ENCODE data around the gene ATP6V1C2. TPM values are rescaled to one million over a fixed set of nuclear protein-coding genes. Genes with fewer than 3 reads are reported as not detected.

ATP6V1C2 gene
- total RNA-seq, 1 donor from 2014 or later, result not detected

DNA sequence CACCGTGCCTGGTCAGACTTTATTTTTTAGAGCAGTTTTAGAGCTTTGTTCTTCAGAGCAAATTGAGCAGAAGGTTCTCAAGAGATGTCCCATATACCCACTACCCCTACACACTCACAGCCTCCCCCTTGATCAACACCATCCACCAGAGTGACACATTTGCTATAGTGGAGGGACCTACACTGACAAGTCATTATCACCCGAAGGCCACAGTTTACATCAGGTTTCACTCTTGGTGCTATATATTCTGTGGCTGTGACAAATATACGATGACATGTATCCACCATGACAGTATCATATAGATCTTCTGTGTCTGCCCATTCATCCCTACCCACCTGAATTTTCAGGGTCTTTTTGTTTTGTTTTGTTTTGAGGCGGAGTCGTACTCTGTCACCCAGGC, 15.4 kb upstream of the ATP6V1C2 start:
- no peak for DNase-seq (ENCODE audit: low spot score)
- no peaks in the 10 kb centered on the region for H3K4me1 Mint-ChIP-seq (ENCODE audit: low read depth)
- H3K27me3 Mint-ChIP-seq (ENCODE audit: low read depth), result peaks cover 39% of the 10 kb centered on the region
- TF ChIP-seq, protein P1, sequence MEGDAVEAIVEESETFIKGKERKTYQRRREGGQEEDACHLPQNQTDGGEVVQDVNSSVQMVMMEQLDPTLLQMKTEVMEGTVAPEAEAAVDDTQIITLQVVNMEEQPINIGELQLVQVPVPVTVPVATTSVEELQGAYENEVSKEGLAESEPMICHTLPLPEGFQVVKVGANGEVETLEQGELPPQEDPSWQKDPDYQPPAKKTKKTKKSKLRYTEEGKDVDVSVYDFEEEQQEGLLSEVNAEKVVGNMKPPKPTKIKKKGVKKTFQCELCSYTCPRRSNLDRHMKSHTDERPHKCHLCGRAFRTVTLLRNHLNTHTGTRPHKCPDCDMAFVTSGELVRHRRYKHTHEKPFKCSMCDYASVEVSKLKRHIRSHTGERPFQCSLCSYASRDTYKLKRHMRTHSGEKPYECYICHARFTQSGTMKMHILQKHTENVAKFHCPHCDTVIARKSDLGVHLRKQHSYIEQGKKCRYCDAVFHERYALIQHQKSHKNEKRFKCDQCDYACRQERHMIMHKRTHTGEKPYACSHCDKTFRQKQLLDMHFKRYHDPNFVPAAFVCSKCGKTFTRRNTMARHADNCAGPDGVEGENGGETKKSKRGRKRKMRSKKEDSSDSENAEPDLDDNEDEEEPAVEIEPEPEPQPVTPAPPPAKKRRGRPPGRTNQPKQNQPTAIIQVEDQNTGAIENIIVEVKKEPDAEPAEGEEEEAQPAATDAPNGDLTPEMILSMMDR (IDR thresholded peaks at IDR 0.05), result no peak
- H3K9me3 Mint-ChIP-seq (ENCODE audit: low read depth), result no peaks in the 10 kb centered on the region
- H3K27ac Mint-ChIP-seq (ENCODE audit: unreplicated experiment), result no peak overlapping the region
- no peaks in the 10 kb centered on the region for H3K36me3 Mint-ChIP-seq (ENCODE audit: low read depth)
- no peak overlapping the region for H3K4me3 Mint-ChIP-seq (ENCODE audit: unreplicated experiment)

DNA sequence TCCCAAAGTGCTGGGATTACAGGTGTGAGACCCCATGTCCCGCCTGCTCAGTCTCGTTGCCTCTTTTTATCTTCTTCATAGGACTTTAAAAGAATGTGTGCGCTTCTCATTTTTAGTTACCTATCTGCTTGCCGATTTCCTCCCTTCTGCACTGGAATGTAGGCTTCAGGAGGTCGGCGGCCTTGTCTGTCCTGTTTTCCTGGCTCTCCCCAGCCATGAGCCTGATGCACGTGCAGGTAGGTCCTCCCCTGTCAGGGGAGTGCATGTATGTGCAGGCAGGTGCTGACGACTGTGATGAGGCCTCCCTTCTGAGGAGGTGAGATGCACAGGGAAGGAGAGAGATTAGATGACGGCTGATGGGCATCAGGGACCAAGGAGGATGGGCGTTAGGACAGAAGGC, 13.6 kb upstream of the ATP6V1C2 start:
- Mint-ChIP-seq H3K9me3 (ENCODE audit: low read depth) (no peaks in the 10 kb centered on the region), H3K27ac (ENCODE audit: unreplicated experiment) (no peak overlapping the region), H3K27me3 (ENCODE audit: low read depth) (peaks cover 41% of the 10 kb centered on the region), H3K4me3 (ENCODE audit: unreplicated experiment) (no peak overlapping the region), H3K4me1 (ENCODE audit: low read depth) (peaks cover 3% of the 10 kb centered on the region), H3K36me3 (ENCODE audit: low read depth) (no peaks in the 10 kb centered on the region)
- no peak for DNase-seq (ENCODE audit: low spot score)
- TF ChIP-seq, protein P1 (IDR thresholded peaks at IDR 0.05), result no peak

DNA sequence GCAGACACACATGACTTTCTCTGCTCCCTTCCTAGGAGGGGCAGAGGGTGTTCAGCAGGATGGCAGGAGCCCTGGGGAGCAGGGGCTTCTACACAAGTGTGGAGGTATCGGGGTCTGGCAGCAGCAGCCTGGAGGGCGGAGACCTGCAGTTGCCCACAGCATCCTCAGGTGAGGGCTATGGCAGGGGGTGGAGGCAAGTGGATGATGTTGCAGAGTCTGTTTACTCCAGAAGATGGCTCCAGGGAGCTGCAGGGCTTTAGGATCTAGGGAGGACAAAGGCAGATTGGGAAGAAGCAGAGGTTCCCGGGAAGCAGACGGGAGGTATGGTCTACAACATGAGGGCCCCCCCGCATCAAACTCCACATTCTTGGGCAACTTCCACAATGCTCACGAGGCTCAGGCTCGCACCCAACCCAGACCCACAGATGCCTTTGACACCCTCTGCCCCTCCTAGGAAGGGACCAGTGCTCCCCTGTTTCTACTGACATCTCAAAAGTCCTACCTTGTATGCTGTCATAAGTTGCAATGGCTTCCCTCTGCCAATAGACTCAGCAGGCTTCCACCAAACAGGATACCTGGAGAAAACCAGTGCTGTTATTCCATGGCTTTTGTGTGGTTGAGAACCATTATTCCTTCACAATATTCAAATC, 12.0 kb upstream of the ATP6V1C2 start:
- Mint-ChIP-seq H3K4me1 (ENCODE audit: low read depth) (peaks cover 3% of the 10 kb centered on the region), H3K9me3 (ENCODE audit: low read depth) (no peaks in the 10 kb centered on the region), H3K27ac (ENCODE audit: unreplicated experiment) (no peak overlapping the region), H3K27me3 (ENCODE audit: low read depth) (peaks cover 46% of the 10 kb centered on the region), H3K4me3 (ENCODE audit: unreplicated experiment) (no peak overlapping the region), H3K36me3 (ENCODE audit: low read depth) (no peaks in the 10 kb centered on the region)
- TF ChIP-seq, protein P1 (IDR thresholded peaks at IDR 0.05), result peak; percentile 52
- DNase-seq (ENCODE audit: low spot score), result no peak

DNA sequence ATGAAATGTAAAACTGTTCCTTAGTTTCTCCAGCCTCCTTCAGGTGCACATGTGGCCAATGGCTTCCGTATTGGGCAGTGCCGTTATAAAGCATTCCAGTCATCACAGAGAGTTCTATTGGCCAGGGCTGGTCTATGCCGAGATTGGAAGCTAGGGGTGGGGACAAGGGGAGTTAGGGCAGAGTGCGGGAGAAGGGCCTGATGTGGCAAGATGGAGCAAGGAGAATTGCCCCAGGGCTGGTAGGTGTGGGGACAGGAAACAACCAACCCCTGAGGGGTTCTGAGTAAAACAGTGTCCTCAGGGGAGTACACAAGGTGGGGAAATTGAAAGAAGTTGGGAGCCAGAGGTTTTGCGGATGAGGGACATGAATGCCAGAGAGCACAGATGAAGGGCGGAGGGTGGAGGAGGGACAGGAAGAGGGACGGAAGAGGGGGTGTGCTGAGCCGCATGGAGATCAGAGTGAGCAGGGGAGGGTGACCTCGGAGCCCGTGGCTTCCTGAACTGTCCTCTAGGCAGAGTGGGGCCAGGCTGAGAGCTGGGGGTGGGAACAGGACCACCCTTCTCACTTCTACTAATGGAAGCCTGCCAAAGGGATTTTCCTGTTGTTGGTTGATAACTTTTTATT, 9.1 kb upstream of the ATP6V1C2 start:
- Mint-ChIP-seq H3K9me3 (ENCODE audit: low read depth) (no peaks in the 10 kb centered on the region), H3K27me3 (ENCODE audit: low read depth) (peaks cover 29% of the 10 kb centered on the region), H3K4me1 (ENCODE audit: low read depth) (peaks cover 9% of the 10 kb centered on the region), H3K36me3 (ENCODE audit: low read depth) (no peaks in the 10 kb centered on the region), H3K4me3 (ENCODE audit: unreplicated experiment) (no peak overlapping the region), H3K27ac (ENCODE audit: unreplicated experiment) (no peak overlapping the region)
- TF ChIP-seq, protein P1 (IDR thresholded peaks at IDR 0.05), result no peak
- DNase-seq (ENCODE audit: low spot score), result no peak

DNA sequence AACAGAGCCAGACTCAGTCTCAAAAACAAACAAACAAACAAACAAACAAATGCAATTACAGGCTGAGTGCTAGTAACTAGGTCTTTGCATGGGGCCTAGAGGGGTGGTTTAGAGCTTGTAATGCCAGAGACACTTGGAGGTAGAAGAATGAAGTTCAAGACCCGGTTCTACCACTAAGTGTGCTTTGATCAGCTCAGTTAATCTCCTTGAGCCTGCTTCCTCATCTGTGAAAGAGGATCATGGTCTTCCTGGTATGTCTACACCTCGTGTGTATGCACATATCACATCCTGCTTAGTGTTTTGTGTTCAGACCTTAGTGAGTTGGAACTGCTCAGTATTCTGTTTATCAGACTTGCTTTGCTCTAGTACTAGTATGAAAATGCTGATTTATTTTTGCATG, 4.8 kb upstream of the ATP6V1C2 start:
- peaks cover 24% of the 10 kb centered on the region for H3K4me1 Mint-ChIP-seq (ENCODE audit: low read depth)
- H3K36me3 Mint-ChIP-seq (ENCODE audit: low read depth), result no peaks in the 10 kb centered on the region
- no peak overlapping the region for H3K4me3 Mint-ChIP-seq (ENCODE audit: unreplicated experiment)
- no peak overlapping the region for H3K27ac Mint-ChIP-seq (ENCODE audit: unreplicated experiment)
- no peaks in the 10 kb centered on the region for H3K9me3 Mint-ChIP-seq (ENCODE audit: low read depth)
- DNase-seq (ENCODE audit: low spot score), result no peak
- H3K27me3 Mint-ChIP-seq (ENCODE audit: low read depth), result peaks cover 12% of the 10 kb centered on the region
- TF ChIP-seq, protein P1 (IDR thresholded peaks at IDR 0.05), result no peak
